Duodenal mucosa (tissue), 2 donors: Measurements from ENCODE around the gene XXYLT1.
"Not testable (repeated sequence)": the region's sequence is repeated elsewhere in the genome, so short reads cannot be mapped to it uniquely, and the experiment has no call there.

Experiments used
- H3K27ac ChIP-seq: one replicate; pipeline ENCODE4 v1.7.0; 2013; ENCODE audit warnings: low read depth, low read length
- H3K27me3 ChIP-seq, 2 donors: one replicate each; pipeline ENCODE4 v1.7.0; 2013; ENCODE audit warnings: low read length in 2 of 2, control low read depth in 1 of 2; ENCODE audit not compliant: insufficient read depth in 2 of 2, control insufficient read depth in 1 of 2
- H3K36me3 ChIP-seq, 2 donors: one replicate each; pipeline ENCODE4 v1.7.0; 2013; ENCODE audit warnings: low read length in 2 of 2, control low read depth in 1 of 2; ENCODE audit not compliant: insufficient read depth in 2 of 2, control insufficient read depth in 1 of 2
- H3K4me1 ChIP-seq, 2 donors: one replicate each; pipeline ENCODE4 v1.7.0; 2013; ENCODE audit warnings: low read length in 2 of 2, control low read depth in 1 of 2; ENCODE audit not compliant: insufficient read depth in 2 of 2, control insufficient read depth in 1 of 2
- H3K4me3 ChIP-seq, 2 donors: one replicate each; pipeline ENCODE4 v1.7.0; 2013; ENCODE audit warnings: low read length in 2 of 2, low read depth in 1 of 2
- H3K9ac ChIP-seq, 2 donors: one replicate each; pipeline ENCODE4 v1.7.0; 2013; ENCODE audit warnings: low read length in 2 of 2, low read depth in 1 of 2
- H3K9me3 ChIP-seq, 2 donors: one replicate each; pipeline ENCODE4 v1.7.0; 2013; ENCODE audit warnings: low read length in 2 of 2, control low read depth in 1 of 2; ENCODE audit not compliant: control insufficient read depth in 1 of 2

The XXYLT1 gene

DNA sequence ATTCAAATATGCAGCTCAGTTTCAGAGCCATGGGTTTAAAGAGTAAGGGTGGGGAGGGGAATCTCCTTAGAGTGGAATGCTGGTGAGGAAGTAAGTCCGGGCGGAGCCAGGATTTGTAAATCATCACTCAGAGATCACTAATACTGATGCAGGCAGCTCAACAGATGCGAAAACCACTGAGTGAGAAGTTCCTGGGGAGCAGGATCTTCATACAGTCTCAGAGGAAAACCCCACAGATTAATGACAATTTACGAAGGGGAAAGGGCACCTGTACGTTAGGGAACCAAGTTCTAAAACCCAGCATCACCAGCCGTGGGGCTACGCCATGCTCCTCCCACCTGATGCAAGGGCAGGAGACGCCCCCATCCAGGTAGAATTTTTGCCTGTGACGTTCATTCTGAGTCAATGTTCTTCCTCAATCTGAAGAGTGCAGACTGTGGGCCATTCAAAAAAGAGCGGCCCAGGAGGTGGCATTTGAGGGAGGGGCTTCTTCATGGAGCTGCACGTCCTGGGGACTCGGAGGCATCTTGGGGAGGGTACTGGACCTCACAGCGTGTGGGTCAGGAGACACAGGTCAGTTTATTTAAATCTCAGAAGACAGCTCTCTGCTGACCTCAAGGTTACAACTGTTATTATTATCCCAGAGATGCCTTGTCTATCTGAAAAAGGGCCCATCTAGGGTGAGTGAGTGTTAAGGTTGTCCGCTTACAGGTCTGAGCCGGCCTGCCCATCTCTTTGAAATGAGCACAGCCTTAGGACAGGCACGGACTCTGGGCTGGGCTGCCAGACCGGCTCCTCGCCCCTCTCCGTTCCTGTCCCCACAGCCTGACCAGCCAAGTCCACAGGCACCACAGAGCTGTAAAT lies 228.0 kb downstream of the XXYLT1 start:
- Histone ChIP-seq H3K4me1 (no peaks in the 10 kb centered on the region), H3K9me3 (no peaks in the 10 kb centered on the region), H3K4me3 (no peak overlapping the region), H3K9ac (no peak overlapping the region), H3K36me3 (no peaks in the 10 kb centered on the region), H3K27me3 (no peaks in the 10 kb centered on the region), H3K27ac (no peak overlapping the region)

DNA sequence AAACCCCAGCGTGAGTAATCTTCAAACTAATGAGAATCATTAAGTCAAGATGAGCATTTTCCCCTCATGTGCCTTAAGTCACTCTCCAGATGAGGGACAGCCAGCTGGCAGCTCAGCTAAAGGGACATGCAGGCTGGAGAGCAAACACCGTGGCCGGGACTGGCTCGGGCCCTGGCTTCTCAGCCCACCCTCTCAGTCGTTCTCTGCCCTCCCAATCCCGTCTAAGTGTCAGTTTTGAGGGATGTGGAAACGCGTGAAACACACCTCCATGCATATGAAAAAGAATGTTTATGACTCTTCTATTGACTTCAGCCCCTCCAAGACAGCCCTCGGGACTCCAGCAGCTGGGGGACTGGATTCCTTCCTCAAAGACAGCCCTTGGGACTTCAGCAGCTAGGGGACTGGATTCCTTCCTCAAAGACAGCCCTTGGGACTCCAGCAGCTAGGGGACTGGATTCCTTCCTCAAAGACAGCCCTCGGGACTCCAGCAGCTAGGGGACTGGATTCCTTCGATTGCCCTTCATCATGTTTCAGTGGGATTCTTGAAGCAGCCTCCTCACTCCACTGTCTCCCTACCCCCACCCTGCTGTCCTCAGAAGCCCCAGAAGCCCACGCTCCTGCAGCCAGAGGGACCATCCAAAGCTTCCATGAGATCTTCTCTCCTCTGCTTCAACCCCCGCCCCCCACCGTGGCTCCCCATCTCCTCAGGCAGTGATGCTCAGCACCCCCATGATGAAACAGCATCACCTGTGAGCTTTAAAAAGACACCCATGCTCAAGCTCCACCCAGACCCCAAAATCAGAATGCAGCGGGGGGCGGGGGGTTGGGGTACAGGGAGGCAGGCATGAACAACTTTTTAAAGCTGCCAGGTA lies 228.9 kb downstream of the XXYLT1 start:
- Histone ChIP-seq H3K4me1 (no peaks in the 10 kb centered on the region), H3K36me3 (no peaks in the 10 kb centered on the region), H3K27ac (no peak overlapping the region), H3K9ac (no peak overlapping the region), H3K4me3 (no peak overlapping the region), H3K9me3 (no peaks in the 10 kb centered on the region), H3K27me3 (no peaks in the 10 kb centered on the region)

DNA sequence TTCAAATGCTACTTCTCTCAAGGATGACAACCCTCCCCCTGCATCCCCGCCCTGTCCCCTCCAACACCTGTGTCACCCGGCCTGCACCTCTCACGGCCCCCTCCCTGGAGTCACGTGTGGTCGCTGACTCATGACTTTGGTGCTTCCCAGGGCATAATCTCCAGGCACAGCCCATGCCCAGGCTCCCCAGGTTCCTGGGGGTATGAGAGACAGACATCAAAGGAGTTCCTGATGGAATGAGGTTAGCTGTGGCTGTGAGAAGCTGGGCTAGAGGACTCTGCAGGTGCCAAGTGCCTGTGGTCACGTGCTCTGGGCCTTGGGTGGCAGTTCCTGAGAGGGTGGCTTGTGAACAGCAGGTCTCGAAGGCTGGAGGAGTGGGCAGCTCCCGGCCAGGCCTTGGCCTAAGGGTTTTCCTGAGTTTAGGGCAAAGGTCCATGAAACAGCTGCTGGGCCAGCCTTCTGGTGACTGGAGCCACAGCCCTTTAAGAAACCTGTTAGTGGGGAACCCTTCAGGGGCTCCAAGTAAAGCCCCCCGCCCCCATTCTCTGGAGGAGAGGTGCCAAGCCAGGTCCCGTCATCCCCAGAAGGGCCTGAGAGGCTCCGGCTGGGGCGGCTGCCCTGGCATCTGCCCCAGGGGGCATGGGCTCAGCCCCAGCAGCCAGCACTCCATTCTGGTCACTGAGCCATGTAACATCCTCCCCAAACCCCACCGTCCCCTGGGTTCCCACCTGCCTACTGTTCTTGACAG lies 230.0 kb downstream of the XXYLT1 start:
- no peaks in the 10 kb centered on the region for H3K27me3 ChIP-seq
- no peaks in the 10 kb centered on the region for H3K4me1 ChIP-seq
- no peaks in the 10 kb centered on the region for H3K9me3 ChIP-seq
- H3K4me3 ChIP-seq = no peak overlapping the region
- no peak overlapping the region for H3K27ac ChIP-seq
- H3K36me3 ChIP-seq = no peaks in the 10 kb centered on the region
- no peak overlapping the region for H3K9ac ChIP-seq

DNA sequence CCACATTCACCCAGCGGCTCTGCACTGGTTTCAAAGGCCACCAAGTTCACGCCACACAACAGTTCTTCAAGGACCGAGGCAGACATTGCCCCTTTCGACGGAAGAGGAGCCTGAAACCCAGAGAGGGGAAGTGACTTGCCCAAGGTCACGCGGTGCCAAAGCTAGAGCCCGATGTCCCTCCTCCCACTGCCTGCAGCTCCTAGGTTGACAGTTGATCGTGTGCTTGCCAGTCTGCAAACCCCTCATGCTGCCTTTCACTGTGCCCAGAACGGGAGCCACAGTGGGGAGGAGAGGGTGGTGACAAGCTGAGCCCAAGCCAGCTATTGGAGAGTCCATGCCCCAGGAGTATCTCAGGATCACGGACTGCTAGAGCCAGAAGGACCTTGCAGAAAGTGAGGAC lies 230.9 kb downstream of the XXYLT1 start:
- Histone ChIP-seq H3K27me3 (no peaks in the 10 kb centered on the region), H3K4me1 (no peaks in the 10 kb centered on the region), H3K27ac (no peak overlapping the region), H3K4me3 (no peak overlapping the region), H3K36me3 (no peaks in the 10 kb centered on the region), H3K9ac (no peak overlapping the region), H3K9me3 (no peaks in the 10 kb centered on the region)

DNA sequence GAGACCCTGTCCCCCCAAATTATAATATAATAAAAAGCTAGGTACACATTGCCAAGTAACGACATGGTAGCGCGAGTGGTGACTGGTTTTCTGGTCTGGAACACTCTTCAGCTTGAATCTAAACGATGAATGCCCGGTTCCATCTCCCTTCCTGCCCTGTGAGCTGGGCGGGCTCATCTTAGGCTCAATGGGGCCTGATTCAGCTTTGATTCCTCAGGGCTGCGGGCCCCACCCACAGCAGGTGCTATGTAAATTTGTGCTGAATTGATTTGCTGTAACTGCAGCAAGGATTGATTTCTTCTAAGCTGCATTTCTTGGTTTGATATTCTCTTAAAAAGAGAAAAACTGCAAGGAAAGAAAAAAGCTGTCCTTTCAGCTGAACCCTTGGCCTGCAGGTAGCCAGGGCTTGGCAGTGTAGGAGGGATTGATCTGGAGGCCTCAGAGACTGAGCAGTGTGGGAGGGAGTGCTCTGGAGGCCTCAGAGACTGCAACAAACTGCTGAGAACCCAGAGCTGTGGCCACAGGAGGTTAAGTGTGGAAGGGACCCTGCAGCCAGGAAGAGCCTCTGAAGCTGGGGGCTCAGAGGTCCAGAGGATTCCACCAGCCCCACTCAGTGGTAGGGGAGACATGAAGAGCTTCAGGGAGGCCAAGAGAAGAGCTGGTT lies 231.6 kb downstream of the XXYLT1 start:
- H3K27ac ChIP-seq = no peak overlapping the region
- H3K36me3 ChIP-seq = no peaks in the 10 kb centered on the region
- H3K4me1 ChIP-seq = peaks cover 0 to 2% of the 10 kb centered on the region in 2 donors
- no peak overlapping the region for H3K9ac ChIP-seq
- H3K9me3 ChIP-seq = no peaks in the 10 kb centered on the region
- H3K4me3 ChIP-seq = no peak overlapping the region
- no peaks in the 10 kb centered on the region for H3K27me3 ChIP-seq

DNA sequence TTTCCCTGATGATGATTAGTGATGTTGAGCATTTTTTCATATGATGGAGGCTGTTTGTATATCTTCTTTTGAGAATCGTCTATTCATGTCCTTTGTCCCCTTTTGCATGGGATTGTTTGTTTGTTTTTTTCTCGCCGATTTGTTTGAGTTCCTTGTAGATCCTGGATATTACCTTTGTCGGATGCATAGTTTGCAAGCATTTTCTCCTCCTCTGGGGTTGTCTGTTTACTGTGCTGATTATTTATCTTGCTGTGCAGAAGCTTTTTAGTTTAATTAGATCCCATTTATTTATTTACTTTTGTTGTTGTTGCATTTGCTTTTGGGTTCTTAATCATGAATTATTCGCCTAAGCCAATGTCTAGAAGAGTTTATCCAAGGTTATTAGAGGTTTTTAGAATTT lies 232.8 kb downstream of the XXYLT1 start:
- Histone ChIP-seq H3K27me3 (no peaks in the 10 kb centered on the region), H3K36me3 (no peaks in the 10 kb centered on the region), H3K9ac (no peak overlapping the region), H3K4me3 (no peak overlapping the region), H3K4me1 (peaks cover 6 to 13% of the 10 kb centered on the region in 2 donors), H3K27ac (no peak overlapping the region), H3K9me3 (no peaks in the 10 kb centered on the region)

DNA sequence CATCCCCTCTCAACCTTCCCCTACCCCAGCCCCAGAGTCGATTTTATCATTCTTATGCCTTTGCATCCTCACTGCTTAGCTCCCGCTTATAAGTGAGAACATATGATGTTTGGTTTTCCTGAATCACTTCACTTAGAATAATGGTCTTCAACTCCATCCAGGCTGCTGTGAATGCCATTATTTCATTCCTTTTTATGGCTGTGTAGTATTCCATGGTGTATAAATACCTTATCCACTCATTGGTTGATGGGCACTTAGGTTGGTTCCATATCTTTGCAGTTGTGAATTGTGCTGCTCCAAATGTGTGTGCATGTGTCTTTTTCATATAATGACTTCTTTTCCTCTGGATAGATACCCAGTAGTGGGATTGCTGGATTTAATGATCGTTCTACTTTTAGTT lies 233.4 kb downstream of the XXYLT1 start:
- H3K9me3 ChIP-seq, H3K36me3 ChIP-seq, H3K27ac ChIP-seq, H3K4me3 ChIP-seq, H3K27me3 ChIP-seq, H3K9ac ChIP-seq: not testable (repeated sequence)
- peaks cover 6 to 14% of the 10 kb centered on the region in 2 donors for H3K4me1 ChIP-seq

DNA sequence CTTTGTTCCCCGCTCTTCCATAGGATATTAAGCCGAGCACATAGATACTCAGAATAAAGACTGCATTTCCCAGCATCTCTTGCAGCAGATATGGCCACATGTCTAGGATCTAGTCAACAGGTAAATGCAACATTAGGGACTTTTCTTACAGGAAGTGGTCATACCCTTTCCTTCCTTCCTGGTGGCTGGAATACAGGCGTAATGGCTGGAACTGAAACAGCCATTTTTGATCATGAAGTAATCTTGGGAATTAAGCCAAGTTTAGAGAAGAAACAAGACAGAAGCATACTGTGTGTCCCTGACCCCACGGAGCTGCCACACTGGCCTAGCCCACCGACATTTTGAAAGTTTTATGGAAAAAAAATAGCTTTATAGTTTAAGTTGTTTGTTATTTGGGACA lies 234.0 kb downstream of the XXYLT1 start:
- no peak overlapping the region for H3K4me3 ChIP-seq
- H3K9me3 ChIP-seq = no peaks in the 10 kb centered on the region
- H3K27ac ChIP-seq = no peak overlapping the region
- H3K36me3 ChIP-seq = no peaks in the 10 kb centered on the region
- H3K9ac ChIP-seq = no peak overlapping the region
- H3K4me1 ChIP-seq = peaks cover 6 to 14% of the 10 kb centered on the region in 2 donors
- H3K27me3 ChIP-seq = no peaks in the 10 kb centered on the region

DNA sequence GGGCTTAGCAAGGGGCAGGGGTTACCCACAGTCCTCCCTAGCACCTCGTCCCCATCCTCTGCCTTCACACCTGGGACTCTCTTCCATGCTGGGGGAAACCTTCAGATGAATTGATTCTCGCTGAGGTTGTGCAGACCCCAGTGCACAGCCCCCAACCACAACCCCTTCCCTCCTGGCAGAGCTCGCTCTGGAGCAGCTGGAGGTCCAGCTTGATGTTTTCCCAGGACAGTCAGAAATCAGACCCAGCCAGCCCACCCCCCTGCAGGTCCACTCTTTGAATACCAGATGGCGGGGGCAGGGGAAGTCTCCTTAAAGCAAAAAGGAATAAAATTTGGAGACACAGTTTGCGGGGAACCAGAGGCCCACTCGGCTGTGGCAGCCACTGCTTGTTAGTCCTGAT lies 234.4 kb downstream of the XXYLT1 start:
- no peak overlapping the region for H3K27ac ChIP-seq
- H3K9ac ChIP-seq = no peak overlapping the region
- no peak overlapping the region for H3K4me3 ChIP-seq
- H3K27me3 ChIP-seq = no peaks in the 10 kb centered on the region
- no peaks in the 10 kb centered on the region for H3K36me3 ChIP-seq
- no peaks in the 10 kb centered on the region for H3K9me3 ChIP-seq
- peaks cover 6 to 14% of the 10 kb centered on the region in 2 donors for H3K4me1 ChIP-seq
